Measurements from ENCODE around the gene PLA2G10. TPM values are rescaled to one million over a fixed set of nuclear protein-coding genes. Genes with fewer than 3 reads are reported as not detected.

Gene PLA2G10
- total RNA-seq, 1 donor from 2014 or later = not detected

GRCh38 chr16:14629612-14629918 is 64.5 kb downstream of the PLA2G10 start:
- H2AFZ ChIP-seq (ENCODE audit: low read depth, low read length) = peak overlapping the region; percentile 82
- peaks cover 11% of the 10 kb centered on the region for H4K20me1 ChIP-seq (ENCODE audit: insufficient read depth, low read length)
- peaks cover 4% of the 10 kb centered on the region for H3K36me3 ChIP-seq (ENCODE audit: insufficient read depth, low read length)
- TF ChIP-seq EZH2 (IDR thresholded peaks at IDR 0.05; ENCODE audit: insufficient read depth, low read length) (no peak), CTCF (IDR thresholded peaks at IDR 0.05; ENCODE audit: insufficient read depth, low read depth, low read length) (no peak)
- H3K9me3 ChIP-seq (ENCODE audit: insufficient read depth, low read depth, low read length) = no peaks in the 10 kb centered on the region
- FAIRE-seq (no peak), DNase-seq (ENCODE audit: low read depth) (no peak)
- peak overlapping the region; percentile 86 for H3K4me3 ChIP-seq (ENCODE audit: insufficient read depth, low read depth, low read length)
- peak overlapping the region; percentile 96 for H3K4me2 ChIP-seq (ENCODE audit: low read length)
- H3K27ac Mint-ChIP-seq (ENCODE audit: unreplicated experiment) = peak overlapping the region; percentile 95
- H3K36me3 Mint-ChIP-seq (ENCODE audit: low read depth, unreplicated experiment) = peaks cover 20% of the 10 kb centered on the region
- peak overlapping the region; percentile 97 for H3K4me3 Mint-ChIP-seq (ENCODE audit: unreplicated experiment)
- H3K79me2 ChIP-seq (ENCODE audit: insufficient read depth, low read length) = peaks cover 37% of the 10 kb centered on the region
- H3K27ac ChIP-seq (ENCODE audit: low read depth, low read length) = peak overlapping the region; percentile 92
- H3K27me3 ChIP-seq (ENCODE audit: insufficient read depth, low read length) = no peaks in the 10 kb centered on the region
- H3K9ac ChIP-seq (ENCODE audit: low read length) = peak overlapping the region; percentile 95
- H3K4me1 ChIP-seq (ENCODE audit: insufficient read depth, low read length) = peaks cover 16% of the 10 kb centered on the region
- H3K9me3 Mint-ChIP-seq (ENCODE audit: unreplicated experiment) = no peaks in the 10 kb centered on the region
- peaks cover 20% of the 10 kb centered on the region for H3K4me1 Mint-ChIP-seq (ENCODE audit: low read depth, unreplicated experiment)
- H3K27me3 Mint-ChIP-seq (ENCODE audit: low read depth, unreplicated experiment) = no peaks in the 10 kb centered on the region

- Histone ChIP-seq H3K79me2 (ENCODE audit: insufficient read depth, low read length) (peaks cover 31% of the 10 kb centered on the region), H4K20me1 (ENCODE audit: insufficient read depth, low read length) (peaks cover 5% of the 10 kb centered on the region), H3K4me2 (ENCODE audit: low read length) (peak overlapping the region; percentile 96), H3K27ac (ENCODE audit: low read depth, low read length) (peak overlapping the region; percentile 92), H3K27me3 (ENCODE audit: insufficient read depth, low read length) (no peaks in the 10 kb centered on the region), H3K4me3 (ENCODE audit: insufficient read depth, low read depth, low read length) (peak overlapping the region; percentile 86), H2AFZ (ENCODE audit: low read depth, low read length) (peak overlapping the region; percentile 82), H3K9ac (ENCODE audit: low read length) (peak overlapping the region; percentile 95), H3K4me1 (ENCODE audit: insufficient read depth, low read length) (peaks cover 10% of the 10 kb centered on the region), H3K9me3 (ENCODE audit: insufficient read depth, low read depth, low read length) (no peaks in the 10 kb centered on the region), H3K36me3 (ENCODE audit: insufficient read depth, low read length) (peaks cover 5% of the 10 kb centered on the region)
- peak overlapping the region; percentile 97 for H3K4me3 Mint-ChIP-seq (ENCODE audit: unreplicated experiment)
- TF ChIP-seq EZH2 (IDR thresholded peaks at IDR 0.05; ENCODE audit: insufficient read depth, low read length) (no peak), CTCF (IDR thresholded peaks at IDR 0.05; ENCODE audit: insufficient read depth, low read depth, low read length) (no peak)
- peaks cover 20% of the 10 kb centered on the region for H3K36me3 Mint-ChIP-seq (ENCODE audit: low read depth, unreplicated experiment)
- no peaks in the 10 kb centered on the region for H3K27me3 Mint-ChIP-seq (ENCODE audit: low read depth, unreplicated experiment)
- peaks cover 18% of the 10 kb centered on the region for H3K4me1 Mint-ChIP-seq (ENCODE audit: low read depth, unreplicated experiment)
- peak overlapping the region; percentile 95 for H3K27ac Mint-ChIP-seq (ENCODE audit: unreplicated experiment)
- no peak for DNase-seq (ENCODE audit: low read depth)
- H3K9me3 Mint-ChIP-seq (ENCODE audit: unreplicated experiment) = no peaks in the 10 kb centered on the region
- no peak for FAIRE-seq
Observed at GRCh38 chr16:14628806-14629611, 65.1 kb downstream of the PLA2G10 start.

DNA sequence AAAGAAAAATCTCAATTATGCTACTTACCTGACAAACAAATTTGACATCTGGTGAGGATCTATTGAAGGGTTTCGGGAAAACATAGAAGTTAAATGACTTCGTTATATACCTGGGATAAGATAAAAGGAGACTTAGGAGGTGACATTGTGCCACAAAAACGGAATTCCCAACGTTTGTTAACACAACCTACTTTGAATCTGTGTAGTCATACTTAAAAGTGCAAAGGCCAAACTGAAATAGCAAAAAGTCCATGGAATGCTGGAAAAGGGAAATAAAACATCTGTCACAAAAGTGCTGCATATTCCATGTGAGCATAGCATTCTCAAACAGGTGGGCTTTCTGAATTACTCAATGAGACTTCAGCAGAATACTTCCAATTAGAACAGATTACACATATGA is 67.0 kb downstream of the PLA2G10 start:
- Mint-ChIP-seq H3K4me1 (ENCODE audit: low read depth, unreplicated experiment) (peaks cover 16% of the 10 kb centered on the region), H3K9me3 (ENCODE audit: unreplicated experiment) (no peaks in the 10 kb centered on the region), H3K4me3 (ENCODE audit: unreplicated experiment) (no peak overlapping the region), H3K36me3 (ENCODE audit: low read depth, unreplicated experiment) (peaks cover 22% of the 10 kb centered on the region), H3K27me3 (ENCODE audit: low read depth, unreplicated experiment) (no peaks in the 10 kb centered on the region), H3K27ac (ENCODE audit: unreplicated experiment) (no peak overlapping the region)
- Histone ChIP-seq H3K9ac (ENCODE audit: low read length) (no peak overlapping the region), H3K4me1 (ENCODE audit: insufficient read depth, low read length) (peaks cover 8% of the 10 kb centered on the region), H3K4me2 (ENCODE audit: low read length) (no peak overlapping the region), H3K27me3 (ENCODE audit: insufficient read depth, low read length) (no peaks in the 10 kb centered on the region), H3K4me3 (ENCODE audit: insufficient read depth, low read depth, low read length) (no peak overlapping the region), H3K9me3 (ENCODE audit: insufficient read depth, low read depth, low read length) (no peaks in the 10 kb centered on the region), H3K27ac (ENCODE audit: low read depth, low read length) (no peak overlapping the region), H2AFZ (ENCODE audit: low read depth, low read length) (no peak overlapping the region), H4K20me1 (ENCODE audit: insufficient read depth, low read length) (no peaks in the 10 kb centered on the region), H3K36me3 (ENCODE audit: insufficient read depth, low read length) (peaks cover 12% of the 10 kb centered on the region), H3K79me2 (ENCODE audit: insufficient read depth, low read length) (peaks cover 15% of the 10 kb centered on the region)
- TF ChIP-seq CTCF (IDR thresholded peaks at IDR 0.05; ENCODE audit: insufficient read depth, low read depth, low read length) (no peak), EZH2 (IDR thresholded peaks at IDR 0.05; ENCODE audit: insufficient read depth, low read length) (no peak)
- DNase-seq (ENCODE audit: low read depth) = no peak
- no peak for FAIRE-seq
